Astrocyte (in vitro differentiated cells and primary cell): ENCODE measurements around the gene EYS. TPM values are rescaled to one million over a fixed set of nuclear protein-coding genes. Genes with fewer than 3 reads are reported as not detected.

Experiments used
- DNase-seq: peaks from one replicate; pipeline ENCODE4 v3.0.0-alpha.2; 2010; ENCODE audit warnings: low read depth
- FAIRE-seq: peaks from 2 replicates; lab custom pipeline; 2011; peaks lifted over from hg19 to GRCh38; lab: Jason Lieb, UNC
- H2AFZ ChIP-seq: 2 replicates; pipeline ENCODE4 v1.6.0; 2012; ENCODE audit warnings: low read depth, low read length, inconsistent platforms
- H3K27ac ChIP-seq: 2 replicates; pipeline ENCODE4 v1.5.1; 2011; ENCODE audit warnings: low read depth, low read length, inconsistent platforms
- H3K27me3 ChIP-seq: 2 replicates; pipeline ENCODE4 v1.6.0; 2011; ENCODE audit warnings: low read length, inconsistent platforms; ENCODE audit not compliant: insufficient read depth
- H3K36me3 ChIP-seq: 2 replicates; pipeline ENCODE4 v1.5.1; 2011; ENCODE audit warnings: low read length, inconsistent platforms; ENCODE audit not compliant: insufficient read depth
- H3K4me1 ChIP-seq: 2 replicates; pipeline ENCODE4 v1.5.1; 2011; ENCODE audit warnings: low read length, inconsistent platforms; ENCODE audit not compliant: insufficient read depth
- H3K4me2 ChIP-seq: 2 replicates; pipeline ENCODE4 v1.6.0; 2012; ENCODE audit warnings: low read length, inconsistent platforms
- H3K4me3 ChIP-seq: 2 replicates; pipeline ENCODE4 v1.5.1; 2011; ENCODE audit warnings: low read depth, mild to moderate bottlenecking, low read length, inconsistent platforms; ENCODE audit not compliant: insufficient read depth
- H3K79me2 ChIP-seq: 2 replicates; pipeline ENCODE4 v1.6.0; 2012; ENCODE audit warnings: mild to moderate bottlenecking, low read length, inconsistent platforms; ENCODE audit not compliant: insufficient read depth
- H3K9ac ChIP-seq: 2 replicates; pipeline ENCODE4 v1.6.0; 2012; ENCODE audit warnings: mild to moderate bottlenecking, low read length, inconsistent platforms
- H3K9me3 ChIP-seq: 2 replicates; pipeline ENCODE4 v1.5.1; 2012; ENCODE audit warnings: low read depth, mild to moderate bottlenecking, low read length, inconsistent platforms; ENCODE audit not compliant: insufficient read depth
- H4K20me1 ChIP-seq: 2 replicates; pipeline ENCODE4 v1.6.0; 2012; ENCODE audit warnings: low read length, inconsistent platforms; ENCODE audit not compliant: insufficient read depth
- H3K27ac Mint-ChIP-seq: one replicate; pipeline ENCODE4 v1.8.0; 2021; ENCODE audit warnings: mild to moderate bottlenecking, mixed read lengths; ENCODE audit not compliant: unreplicated experiment
- H3K27me3 Mint-ChIP-seq: one replicate; pipeline ENCODE4 v1.8.0; 2021; ENCODE audit warnings: low read depth, mixed read lengths; ENCODE audit not compliant: unreplicated experiment
- H3K36me3 Mint-ChIP-seq: one replicate; pipeline ENCODE4 v1.8.0; 2021; ENCODE audit warnings: low read depth, mixed read lengths; ENCODE audit not compliant: unreplicated experiment
- H3K4me1 Mint-ChIP-seq: one replicate; pipeline ENCODE4 v1.8.0; 2021; ENCODE audit warnings: low read depth, mixed read lengths; ENCODE audit not compliant: unreplicated experiment
- H3K4me3 Mint-ChIP-seq: one replicate; pipeline ENCODE4 v1.8.0; 2021; ENCODE audit warnings: mild to moderate bottlenecking, moderate library complexity, mixed read lengths; ENCODE audit not compliant: unreplicated experiment
- H3K9me3 Mint-ChIP-seq: one replicate; pipeline ENCODE4 v1.8.0; 2021; ENCODE audit warnings: mild to moderate bottlenecking, mixed read lengths; ENCODE audit not compliant: unreplicated experiment
- EZH2 ChIP-seq: IDR thresholded peaks from 2 replicates; pipeline ENCODE4 v1.6.1; 2012; ENCODE audit warnings: mild to moderate bottlenecking, low read length, inconsistent platforms; ENCODE audit not compliant: insufficient read depth
- total RNA-seq: library from RNA; stranded (reverse); gene quantifications from 2 replicates; pipeline ENCODE4 v1.2.1, GENCODE V29; 2021
- TF ChIP-seq, protein P1 (sequence below): IDR thresholded peaks from 2 replicates; pipeline ENCODE4 v1.5.1; 2011; ENCODE audit warnings: low read depth, mild to moderate bottlenecking, inconsistent platforms, low read length, moderate library complexity; ENCODE audit not compliant: insufficient read depth

Gene EYS
- total RNA-seq, 1 donor from 2014 or later, result 0.16 TPM

DNA sequence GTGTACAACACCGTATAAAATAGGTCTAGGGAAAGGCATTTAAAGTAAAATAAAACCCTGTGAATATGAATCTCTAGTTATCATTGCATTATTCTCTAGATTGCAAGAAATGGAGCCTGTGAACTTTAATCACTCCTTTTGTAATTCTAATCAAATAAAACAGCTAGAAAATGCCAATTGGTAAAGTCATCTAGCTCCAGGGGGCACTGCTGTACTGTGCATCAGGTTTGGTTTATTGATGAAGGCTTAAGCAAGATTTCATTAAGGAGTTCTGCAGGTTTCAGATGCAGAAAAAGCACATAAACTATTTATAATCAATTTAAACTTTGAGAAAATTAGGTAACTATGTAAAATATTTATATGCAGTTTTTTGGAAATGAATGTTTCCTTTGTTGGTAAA lies 1426.5 kb downstream of the EYS start:
- Mint-ChIP-seq H3K27me3 (no peaks in the 10 kb centered on the region), H3K9me3 (peaks cover 6% of the 10 kb centered on the region), H3K27ac (no peak overlapping the region), H3K4me3 (no peak overlapping the region), H3K4me1 (peaks cover 8% of the 10 kb centered on the region), H3K36me3 (peaks cover 3% of the 10 kb centered on the region)
- Histone ChIP-seq H4K20me1 (no peaks in the 10 kb centered on the region), H3K4me2 (no peak overlapping the region), H3K36me3 (no peaks in the 10 kb centered on the region), H3K4me1 (no peaks in the 10 kb centered on the region), H2AFZ (no peak overlapping the region), H3K9me3 (no peaks in the 10 kb centered on the region), H3K27me3 (no peaks in the 10 kb centered on the region), H3K27ac (no peak overlapping the region), H3K9ac (no peak overlapping the region), H3K79me2 (no peaks in the 10 kb centered on the region), H3K4me3 (no peak overlapping the region)
- TF ChIP-seq EZH2, result no peak
- TF ChIP-seq, protein P1, sequence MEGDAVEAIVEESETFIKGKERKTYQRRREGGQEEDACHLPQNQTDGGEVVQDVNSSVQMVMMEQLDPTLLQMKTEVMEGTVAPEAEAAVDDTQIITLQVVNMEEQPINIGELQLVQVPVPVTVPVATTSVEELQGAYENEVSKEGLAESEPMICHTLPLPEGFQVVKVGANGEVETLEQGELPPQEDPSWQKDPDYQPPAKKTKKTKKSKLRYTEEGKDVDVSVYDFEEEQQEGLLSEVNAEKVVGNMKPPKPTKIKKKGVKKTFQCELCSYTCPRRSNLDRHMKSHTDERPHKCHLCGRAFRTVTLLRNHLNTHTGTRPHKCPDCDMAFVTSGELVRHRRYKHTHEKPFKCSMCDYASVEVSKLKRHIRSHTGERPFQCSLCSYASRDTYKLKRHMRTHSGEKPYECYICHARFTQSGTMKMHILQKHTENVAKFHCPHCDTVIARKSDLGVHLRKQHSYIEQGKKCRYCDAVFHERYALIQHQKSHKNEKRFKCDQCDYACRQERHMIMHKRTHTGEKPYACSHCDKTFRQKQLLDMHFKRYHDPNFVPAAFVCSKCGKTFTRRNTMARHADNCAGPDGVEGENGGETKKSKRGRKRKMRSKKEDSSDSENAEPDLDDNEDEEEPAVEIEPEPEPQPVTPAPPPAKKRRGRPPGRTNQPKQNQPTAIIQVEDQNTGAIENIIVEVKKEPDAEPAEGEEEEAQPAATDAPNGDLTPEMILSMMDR, result peak; percentile 37
- FAIRE-seq (no peak), DNase-seq (no peak)

DNA sequence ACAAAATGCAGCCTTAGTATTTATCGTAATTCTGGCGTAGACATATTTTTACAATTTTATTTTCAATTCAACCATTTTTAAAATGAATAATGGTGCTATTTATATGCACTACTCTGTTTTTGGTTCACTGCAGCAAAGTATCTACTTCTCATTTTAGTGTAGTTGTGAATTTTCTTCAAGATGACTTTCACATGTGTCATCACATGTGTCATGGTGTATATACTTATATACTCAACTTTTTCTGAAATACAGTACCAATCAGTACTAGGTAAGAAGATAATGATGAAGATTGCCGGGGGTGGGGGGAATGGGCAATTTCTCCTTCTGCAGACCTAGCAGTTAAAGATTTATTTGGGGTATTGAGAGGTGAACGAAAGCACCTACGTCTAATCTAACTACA lies 1436.9 kb downstream of the EYS start:
- H3K27ac Mint-ChIP-seq, result no peak overlapping the region
- FAIRE-seq, result no peak

DNA sequence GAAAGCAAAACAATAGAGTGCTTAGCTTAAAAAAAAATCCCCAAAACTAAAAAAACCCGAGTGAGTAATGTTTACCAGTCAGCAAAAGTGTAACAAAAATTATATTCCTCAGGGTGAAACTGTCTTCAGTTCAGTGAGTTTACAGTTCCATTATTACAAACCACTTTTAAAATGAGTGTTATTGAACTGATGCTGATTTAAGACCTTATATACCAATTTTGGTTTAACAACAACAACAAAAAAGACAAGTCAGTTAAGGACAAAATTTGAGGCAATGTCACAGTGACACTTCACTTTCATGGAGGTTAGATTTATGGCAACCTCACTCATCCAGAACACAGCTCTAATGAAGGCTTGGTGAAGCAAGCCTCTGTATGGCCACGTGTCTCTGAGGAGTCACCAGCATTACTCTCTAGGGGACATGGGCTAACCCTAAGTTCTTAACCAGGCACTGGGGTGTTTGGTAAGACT lies 1440.6 kb downstream of the EYS start:
- Mint-ChIP-seq H3K36me3 (no peaks in the 10 kb centered on the region), H3K4me1 (peaks cover 7% of the 10 kb centered on the region), H3K4me3 (no peak overlapping the region), H3K27me3 (no peaks in the 10 kb centered on the region), H3K9me3 (no peaks in the 10 kb centered on the region), H3K27ac (no peak overlapping the region)
- Histone ChIP-seq H3K4me3 (no peak overlapping the region), H3K4me2 (no peak overlapping the region), H2AFZ (no peak overlapping the region), H3K9ac (no peak overlapping the region), H3K9me3 (no peaks in the 10 kb centered on the region), H3K27ac (no peak overlapping the region), H3K36me3 (no peaks in the 10 kb centered on the region), H3K27me3 (no peaks in the 10 kb centered on the region), H3K4me1 (no peaks in the 10 kb centered on the region), H3K79me2 (no peaks in the 10 kb centered on the region), H4K20me1 (no peaks in the 10 kb centered on the region)
- TF ChIP-seq EZH2, result no peak
- TF ChIP-seq, protein P1, result no peak
- DNase-seq, result no peak
- no peak for FAIRE-seq

More for the DNA sequence above, 1436.9 kb downstream of the EYS start:
- no peak for DNase-seq
- Histone ChIP-seq H3K27ac (no peak overlapping the region), H3K9me3 (no peaks in the 10 kb centered on the region), H3K4me1 (no peaks in the 10 kb centered on the region), H3K4me2 (no peak overlapping the region), H3K27me3 (no peaks in the 10 kb centered on the region), H3K79me2 (no peaks in the 10 kb centered on the region), H3K9ac (no peak overlapping the region), H3K36me3 (no peaks in the 10 kb centered on the region), H4K20me1 (no peaks in the 10 kb centered on the region), H2AFZ (no peak overlapping the region), H3K4me3 (no peak overlapping the region)
- Mint-ChIP-seq H3K27me3 (no peaks in the 10 kb centered on the region), H3K4me3 (no peak overlapping the region), H3K9me3 (no peaks in the 10 kb centered on the region), H3K36me3 (no peaks in the 10 kb centered on the region), H3K4me1 (peaks cover 7% of the 10 kb centered on the region)
- no peak for TF ChIP-seq EZH2
- TF ChIP-seq, protein P1, result no peak
